ENCODE data around the gene HK1. TPM values are rescaled to one million over a fixed set of nuclear protein-coding genes. Genes with fewer than 3 reads are reported as not detected.
"Not testable (repeated sequence)": the region's sequence is repeated elsewhere in the genome, so short reads cannot be mapped to it uniquely, and the experiment has no call there.

Gene HK1
- total RNA-seq, 3 donors from 2014 or later = 51.2 to 63.4 (median 57.4) TPM

- intact Hi-C loops (cut with DNase I; ENCODE audit: low total_unique reads) = no loop called here
- Histone ChIP-seq H3K4me3 (no peak overlapping the region), H3K4me1 (peaks cover 0 to 2% of the 10 kb centered on the region in 2 donors)
Measured at GRCh38 chr10:69445041-69445440, 166.7 kb downstream of the HK1 start.

DNA sequence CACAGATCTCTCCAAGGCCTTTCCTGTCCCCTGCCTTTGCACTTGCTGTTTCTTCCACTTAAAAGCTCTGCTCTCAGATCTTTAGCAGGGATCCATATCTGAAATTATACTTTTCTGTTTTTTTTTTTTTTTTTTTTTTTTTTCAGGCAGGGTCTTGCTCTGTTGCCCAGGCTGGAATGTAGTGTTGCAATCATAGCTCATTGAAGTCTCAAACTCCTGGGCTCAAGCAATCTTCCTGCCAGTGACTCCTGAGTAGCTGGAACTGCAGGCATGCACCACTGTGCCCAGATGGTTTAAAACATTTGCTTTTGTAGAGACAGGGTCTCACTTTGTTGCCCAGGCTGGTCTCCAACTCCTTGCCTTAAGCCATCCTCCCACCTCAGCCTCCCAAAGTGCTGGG lies 167.9 kb downstream of the HK1 start:
- Histone ChIP-seq H3K27me3 (no peaks in the 10 kb centered on the region), H3K27ac (peak overlapping the region in 1 of 2 donors; percentile 66), H3K4me3 (no peak overlapping the region), H3K4me1 (no peaks in the 10 kb centered on the region), H3K9me3 (no peaks in the 10 kb centered on the region), H3K36me3 (no peaks in the 10 kb centered on the region)
- no peak for DNase-seq (ENCODE audit: low spot score in 2 of 2)
- intact Hi-C loops (cut with DNase I; ENCODE audit: low total_unique reads) = no loop called here
- TF ChIP-seq POLR2AphosphoS5 (IDR thresholded peaks at IDR 0.05) (no peak), CTCF (IDR thresholded peaks at IDR 0.05) (no peak), POLR2A (IDR thresholded peaks at IDR 0.05) (no peak)

More at GRCh38 chr10:69445041-69445440, 166.7 kb downstream of the HK1 start:
- Histone ChIP-seq H3K36me3 (no peaks in the 10 kb centered on the region), H3K9me3 (no peaks in the 10 kb centered on the region), H3K27me3 (no peaks in the 10 kb centered on the region), H3K27ac (peak overlapping the region in 1 of 2 donors; percentile 4)
- TF ChIP-seq POLR2AphosphoS5 (IDR thresholded peaks at IDR 0.05) (no peak), POLR2A (IDR thresholded peaks at IDR 0.05) (no peak), CTCF (IDR thresholded peaks at IDR 0.05) (no peak)
- no peak for DNase-seq (ENCODE audit: low spot score in 2 of 2)

GRCh38 chr10:69446650-69447151 lies 168.4 kb downstream of the HK1 start:
- peak overlapping the region; percentile 54 to 66 for H3K27ac ChIP-seq
- no peaks in the 10 kb centered on the region for H3K4me1 ChIP-seq
- no peak for DNase-seq (ENCODE audit: low spot score in 2 of 2)
- intact Hi-C loops (cut with DNase I; ENCODE audit: low total_unique reads) = no loop called here
- H3K4me3 ChIP-seq = no peak overlapping the region
- H3K27me3 ChIP-seq = no peaks in the 10 kb centered on the region
- H3K9me3 ChIP-seq = no peaks in the 10 kb centered on the region
- H3K36me3 ChIP-seq = no peaks in the 10 kb centered on the region
- TF ChIP-seq POLR2AphosphoS5 (IDR thresholded peaks at IDR 0.05) (no peak), POLR2A (IDR thresholded peaks at IDR 0.05) (no peak), CTCF (IDR thresholded peaks at IDR 0.05) (no peak)

GRCh38 chr10:69449841-69450240 lies 171.5 kb downstream of the HK1 start:
- peak overlapping the region; percentile 79 to 82 for H3K27ac ChIP-seq
- no peaks in the 10 kb centered on the region for H3K27me3 ChIP-seq
- intact Hi-C loops (cut with DNase I; ENCODE audit: low total_unique reads) = no loop called here
- peak; percentile 58 to 64 (median 62) for TF ChIP-seq CTCF (IDR thresholded peaks at IDR 0.05)
- no peak for TF ChIP-seq POLR2A (IDR thresholded peaks at IDR 0.05)
- no peak for TF ChIP-seq POLR2AphosphoS5 (IDR thresholded peaks at IDR 0.05)
- H3K36me3 ChIP-seq = no peaks in the 10 kb centered on the region
- H3K4me1 ChIP-seq = peaks cover 0 to 6% of the 10 kb centered on the region in 2 donors
- DNase-seq (ENCODE audit: low spot score in 2 of 2) = peak in 1 of 2 donors; percentile 44
- H3K4me3 ChIP-seq = no peak overlapping the region
- no peaks in the 10 kb centered on the region for H3K9me3 ChIP-seq

- H3K27me3 ChIP-seq; DNase-seq (ENCODE audit: low spot score in 2 of 2); H3K36me3 ChIP-seq; H3K4me3 ChIP-seq; H3K4me1 ChIP-seq; intact Hi-C loops (cut with DNase I; ENCODE audit: low total_unique reads); H3K9me3 ChIP-seq: not testable (repeated sequence)
- H3K27ac ChIP-seq = peak overlapping the region; percentile 79 to 82
Measured at GRCh38 chr10:69450395-69450794, 172.1 kb downstream of the HK1 start.

Measured in breast epithelium (tissue), 4 donors.